Ureter (tissue), 1 donor: ENCODE measurements around the gene KIF1A. TPM values are rescaled to one million over a fixed set of nuclear protein-coding genes. Genes with fewer than 3 reads are reported as not detected.
"Not testable (repeated sequence)": the region's sequence is repeated elsewhere in the genome, so short reads cannot be mapped to it uniquely, and the experiment has no call there.

ENCODE experiments used
- DNase-seq: peaks from one replicate; pipeline ENCODE4 v3.0.0-alpha.2; 2020; ENCODE audit warnings: low spot score
- total RNA-seq: library from RNA; stranded (reverse); gene quantifications from one replicate; pipeline ENCODE4 v1.2.4, GENCODE V29; 2023
- donor health status: DM: yes; HTN: yes; CAD: no.

Gene KIF1A
- total RNA-seq, 1 donor from 2014 or later = 1.2 TPM

- no peak for DNase-seq
Measured at GRCh38 chr2:240704651-240705050, 115.4 kb downstream of the KIF1A start.

GRCh38 chr2:240703417-240704341, 116.3 kb downstream of the KIF1A start:
- no peak for DNase-seq

- DNase-seq = no peak
Measured at GRCh38 chr2:240702640-240703011, 117.4 kb downstream of the KIF1A start.

- no peak for DNase-seq
Measured at GRCh38 chr2:240701736-240702639, 118.0 kb downstream of the KIF1A start.

GRCh38 chr2:240701091-240701735, 118.8 kb downstream of the KIF1A start:
- no peak for DNase-seq

GRCh38 chr2:240700616-240701015, 119.4 kb downstream of the KIF1A start:
- DNase-seq = not testable (repeated sequence)

- not testable (repeated sequence) for DNase-seq
Measured at GRCh38 chr2:240699835-240700234, 120.2 kb downstream of the KIF1A start.

GRCh38 chr2:240698852-240699561, 121.0 kb downstream of the KIF1A start:
- DNase-seq = not testable (repeated sequence)

GRCh38 chr2:240696469-240696868, 123.5 kb downstream of the KIF1A start:
- not testable (repeated sequence) for DNase-seq

GRCh38 chr2:240695593-240695992, 124.4 kb downstream of the KIF1A start:
- not testable (repeated sequence) for DNase-seq

GRCh38 chr2:240694304-240694703, 125.7 kb downstream of the KIF1A start:
- not testable (repeated sequence) for DNase-seq

- peak; percentile 29 for DNase-seq
Measured at GRCh38 chr2:240692583-240693561, 127.1 kb downstream of the KIF1A start.

GRCh38 chr2:240691631-240692420, 128.2 kb downstream of the KIF1A start, which contains the start of gene AQP12A:
TSS of gene AQP12A (plus strand) at chr2:240691866. CDS start at chr2:240691914, 48 bp downstream.
- DNase-seq = peak; percentile 32

GRCh38 chr2:240691075-240691427, 129.0 kb downstream of the KIF1A start:
- peak; percentile 19 for DNase-seq

- not testable (repeated sequence) for DNase-seq
Measured at GRCh38 chr2:240690421-240691074, 129.5 kb downstream of the KIF1A start.

GRCh38 chr2:240689975-240690374, 130.0 kb downstream of the KIF1A start:
- no peak for DNase-seq

GRCh38 chr2:240688553-240688919, 131.5 kb downstream of the KIF1A start:
- DNase-seq = no peak

- no peak for DNase-seq
Measured at GRCh38 chr2:240687741-240688552, 132.1 kb downstream of the KIF1A start.
